Lower leg skin (tissue), 3 donors: ENCODE measurements around the gene HOXC12.

Source experiments
- POLR2A ChIP-seq, 2 donors: fragments of 450-650 bp; IDR thresholded peaks; one replicate each; pipeline ENCODE4 v1.6.1; 2016 to 2017; ENCODE audit warnings: antibody characterized with exemption in 2 of 2, mild to moderate bottlenecking in 1 of 2, moderate library complexity in 1 of 2
- TF ChIP-seq, protein P1 (sequence below), 3 donors: fragments of 450-650 bp; IDR thresholded peaks; one replicate each; pipeline ENCODE4 v1.5.1; 2016; ENCODE audit warnings: antibody characterized with exemption in 3 of 3, mild to moderate bottlenecking in 3 of 3, moderate library complexity in 2 of 3

DNA sequence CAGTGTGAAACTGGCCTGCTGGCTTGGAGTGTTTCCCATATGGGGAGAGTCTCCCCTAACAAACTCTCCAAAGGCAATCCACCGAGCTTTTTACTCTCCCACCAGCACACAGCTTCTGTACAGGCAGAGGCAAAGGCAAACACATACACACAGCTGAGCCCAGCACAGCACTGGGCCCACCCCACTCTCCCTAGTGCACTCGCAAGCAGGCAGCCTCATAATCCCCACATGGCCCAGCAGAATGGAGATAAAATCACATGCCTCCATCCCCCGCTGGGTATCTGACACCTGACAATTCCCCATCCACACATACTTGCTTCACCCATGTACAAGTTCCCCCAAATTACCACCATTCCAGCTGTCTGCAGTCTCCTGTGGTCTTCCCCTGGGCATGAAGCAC is 3.4 kb downstream of the HOXC12 start:
- no peak for TF ChIP-seq POLR2A (IDR thresholded peaks at IDR 0.05)
- TF ChIP-seq, protein P1, sequence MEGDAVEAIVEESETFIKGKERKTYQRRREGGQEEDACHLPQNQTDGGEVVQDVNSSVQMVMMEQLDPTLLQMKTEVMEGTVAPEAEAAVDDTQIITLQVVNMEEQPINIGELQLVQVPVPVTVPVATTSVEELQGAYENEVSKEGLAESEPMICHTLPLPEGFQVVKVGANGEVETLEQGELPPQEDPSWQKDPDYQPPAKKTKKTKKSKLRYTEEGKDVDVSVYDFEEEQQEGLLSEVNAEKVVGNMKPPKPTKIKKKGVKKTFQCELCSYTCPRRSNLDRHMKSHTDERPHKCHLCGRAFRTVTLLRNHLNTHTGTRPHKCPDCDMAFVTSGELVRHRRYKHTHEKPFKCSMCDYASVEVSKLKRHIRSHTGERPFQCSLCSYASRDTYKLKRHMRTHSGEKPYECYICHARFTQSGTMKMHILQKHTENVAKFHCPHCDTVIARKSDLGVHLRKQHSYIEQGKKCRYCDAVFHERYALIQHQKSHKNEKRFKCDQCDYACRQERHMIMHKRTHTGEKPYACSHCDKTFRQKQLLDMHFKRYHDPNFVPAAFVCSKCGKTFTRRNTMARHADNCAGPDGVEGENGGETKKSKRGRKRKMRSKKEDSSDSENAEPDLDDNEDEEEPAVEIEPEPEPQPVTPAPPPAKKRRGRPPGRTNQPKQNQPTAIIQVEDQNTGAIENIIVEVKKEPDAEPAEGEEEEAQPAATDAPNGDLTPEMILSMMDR (IDR thresholded peaks at IDR 0.05) = no peak
